NCI-H2227 (cell line): ENCODE measurements around the gene AKR1C8.

ENCODE experiments used
- DNase-seq: peaks from one replicate; lab custom pipeline; 2025; ENCODE audit not compliant: unreplicated experiment; lab: John Stamatoyannopoulos, UW

Gene AKR1C8

GRCh38 chr10:5108658-5109416, 76.1 kb downstream of the AKR1C8 start:
- DNase-seq: no peak

- DNase-seq: no peak
These were observed 77.0 kb downstream of the AKR1C8 start for GRCh38 chr10:5107860-5108526.

DNA sequence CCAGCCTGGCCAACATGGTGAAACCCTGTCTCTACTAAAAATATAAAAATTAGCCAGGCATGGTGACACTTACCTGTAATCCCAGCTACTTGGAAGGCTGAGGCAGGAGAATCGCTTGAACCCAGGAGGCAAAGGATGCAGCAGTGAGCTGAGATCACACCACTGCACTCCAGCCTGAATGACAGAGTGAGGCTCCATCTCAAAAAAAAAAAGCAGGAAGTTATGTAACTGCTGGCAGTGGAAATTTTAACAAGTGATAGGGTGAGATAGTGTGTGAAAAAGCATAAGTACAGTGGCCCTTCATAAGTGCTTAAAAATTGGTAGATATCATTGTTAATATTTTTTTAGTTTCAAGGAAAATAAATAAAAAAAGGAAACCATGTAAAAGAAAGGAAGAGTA, 78.4 kb downstream of the AKR1C8 start:
- no peak for DNase-seq

- no peak for DNase-seq
These were observed 79.3 kb downstream of the AKR1C8 start for GRCh38 chr10:5105626-5106025.
